ENCODE measurements around the gene CELA2A. TPM values are rescaled to one million over a fixed set of nuclear protein-coding genes. Genes with fewer than 3 reads are reported as not detected.

The CELA2A gene
- total and polyA plus RNA-seq, 9 of the 15 experiments (the other 6 are each of a cell fraction or from before 2014, with no cell fraction given) = 0.62 TPM; not detected in 8

- intact Hi-C loops (cut with micrococcal nuclease) = no loop called here
- TF ChIP-seq, protein P1, sequence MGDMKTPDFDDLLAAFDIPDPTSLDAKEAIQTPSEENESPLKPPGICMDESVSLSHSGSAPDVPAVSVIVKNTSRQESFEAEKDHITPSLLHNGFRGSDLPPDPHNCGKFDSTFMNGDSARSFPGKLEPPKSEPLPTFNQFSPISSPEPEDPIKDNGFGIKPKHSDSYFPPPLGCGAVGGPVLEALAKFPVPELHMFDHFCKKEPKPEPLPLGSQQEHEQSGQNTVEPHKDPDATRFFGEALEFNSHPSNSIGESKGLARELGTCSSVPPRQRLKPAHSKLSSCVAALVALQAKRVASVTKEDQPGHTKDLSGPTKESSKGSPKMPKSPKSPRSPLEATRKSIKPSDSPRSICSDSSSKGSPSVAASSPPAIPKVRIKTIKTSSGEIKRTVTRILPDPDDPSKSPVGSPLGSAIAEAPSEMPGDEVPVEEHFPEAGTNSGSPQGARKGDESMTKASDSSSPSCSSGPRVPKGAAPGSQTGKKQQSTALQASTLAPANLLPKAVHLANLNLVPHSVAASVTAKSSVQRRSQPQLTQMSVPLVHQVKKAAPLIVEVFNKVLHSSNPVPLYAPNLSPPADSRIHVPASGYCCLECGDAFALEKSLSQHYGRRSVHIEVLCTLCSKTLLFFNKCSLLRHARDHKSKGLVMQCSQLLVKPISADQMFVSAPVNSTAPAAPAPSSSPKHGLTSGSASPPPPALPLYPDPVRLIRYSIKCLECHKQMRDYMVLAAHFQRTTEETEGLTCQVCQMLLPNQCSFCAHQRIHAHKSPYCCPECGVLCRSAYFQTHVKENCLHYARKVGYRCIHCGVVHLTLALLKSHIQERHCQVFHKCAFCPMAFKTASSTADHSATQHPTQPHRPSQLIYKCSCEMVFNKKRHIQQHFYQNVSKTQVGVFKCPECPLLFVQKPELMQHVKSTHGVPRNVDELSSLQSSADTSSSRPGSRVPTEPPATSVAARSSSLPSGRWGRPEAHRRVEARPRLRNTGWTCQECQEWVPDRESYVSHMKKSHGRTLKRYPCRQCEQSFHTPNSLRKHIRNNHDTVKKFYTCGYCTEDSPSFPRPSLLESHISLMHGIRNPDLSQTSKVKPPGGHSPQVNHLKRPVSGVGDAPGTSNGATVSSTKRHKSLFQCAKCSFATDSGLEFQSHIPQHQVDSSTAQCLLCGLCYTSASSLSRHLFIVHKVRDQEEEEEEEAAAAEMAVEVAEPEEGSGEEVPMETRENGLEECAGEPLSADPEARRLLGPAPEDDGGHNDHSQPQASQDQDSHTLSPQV (IDR thresholded peaks at IDR 0.05) = peak; percentile 42; the same call in 1 of the 2 replicates
- peak; percentile 34; the same call in 1 of the 2 replicates for TF ChIP-seq BHLHE40 (IDR thresholded peaks at IDR 0.05; ENCODE audit: low read length)
- no peak for TF ChIP-seq FOXM1 (IDR thresholded peaks at IDR 0.05; ENCODE audit: low read depth)
- 0 out of 2 replicates have a peak, but pooled peaks have one; percentile 38 for TF ChIP-seq FOXM1 (CRISPR knock-in tag; IDR thresholded peaks at IDR 0.05; ENCODE audit: low read depth)
- no peak for TF ChIP-seq ESRRB (CRISPR knock-in tag; IDR thresholded peaks at IDR 0.05; ENCODE audit: borderline replicate concordance)
- TF ChIP-seq CTCF (IDR thresholded peaks at IDR 0.05 in 2 of 3, conservative IDR thresholded peaks at IDR 0.05 in 1 of 3; ENCODE audit: insufficient read depth in 2 of 3, low read depth in 1 of 3, low read length in 3 of 3) = peak in 1 of 3 experiments; percentile 21; a peak in 2 of 6 replicates
- peak; percentile 83 for TF ChIP-seq FOSL1 (tag; conservative IDR thresholded peaks at IDR 0.05)
- peak in 1 of 2 experiments; percentile 70; a peak in 2 of 4 replicates for TF ChIP-seq MLLT1 (IDR thresholded peaks at IDR 0.05)
- peak; percentile 25; the same call in 1 of the 2 replicates for TF ChIP-seq ZBTB7A (IDR thresholded peaks at IDR 0.05; ENCODE audit: borderline replicate concordance, control insufficient read depth, low read depth, low read length)
- peak; percentile 80 for TF ChIP-seq ATF3 (IDR thresholded peaks at IDR 0.05)
- no peak for TF ChIP-seq ATF3 (CRISPR knock-in tag; conservative IDR thresholded peaks at IDR 0.05)
Measured at GRCh38 chr1:15426492-15427279, 29.8 kb upstream of the CELA2A start.

More at GRCh38 chr1:15426492-15427279, 29.8 kb upstream of the CELA2A start:
- Histone ChIP-seq H3K4me1 (replicated peaks in 1 of 2; ENCODE audit: control insufficient read depth in 2 of 2, insufficient read depth in 2 of 2, low read length in 2 of 2) (peaks cover 23 to 62% of the 10 kb centered on the region in 2 experiments; a peak in 4 of 5 replicates), H3K9me1 (ENCODE audit: control insufficient read depth, insufficient read depth, low read length) (peaks cover 5% of the 10 kb centered on the region), H3K4me3 (no peak overlapping the region), H4K20me1 (replicated peaks; ENCODE audit: control insufficient read depth, insufficient read depth, low read length) (peaks cover 10% of the 10 kb centered on the region; the same call in 1 of the 2 replicates), H3K79me2 (ENCODE audit: control insufficient read depth, insufficient read depth, low read length) (peaks cover 10% of the 10 kb centered on the region; the same call in 1 of the 3 replicates), H3K27ac (ENCODE audit: extremely low read depth, low read depth, low read length) (no peak overlapping the region), H3K27me3 (ENCODE audit: control insufficient read depth in 2 of 2, insufficient read depth in 2 of 2, low read length in 2 of 2) (no peaks in the 10 kb centered on the region), H3K36me3 (ENCODE audit: control insufficient read depth, insufficient read depth, low read length) (peaks cover 41% of the 10 kb centered on the region; the same call in 2 of the 3 replicates), H2AFZ (ENCODE audit: low read depth, low read length) (no peak overlapping the region), H3K9me3 (replicated peaks; ENCODE audit: control insufficient read depth, insufficient read depth, low read depth, low read length) (no peaks in the 10 kb centered on the region), H3K9ac (ENCODE audit: insufficient read depth in 1 of 2, low read depth in 2 of 2, low read length in 2 of 2) (peak overlapping the region in 1 of 2 experiments; percentile 77; a peak in 2 of 4 replicates), H3K4me2 (ENCODE audit: insufficient read depth, low read length) (no peak overlapping the region)
- WGBS (ENCODE audit: insufficient coverage, low coverage, missing lambda C conversion rate) = 53% methylated on average over 19 of the region's 30 CpGs
- ATAC-seq (peak; percentile 39), DNase-seq (ENCODE audit: extremely low read depth in 1 of 4, low spot score in 3 of 4) (peak; percentile 49 to 63 (median 58)), FAIRE-seq (peak; percentile 44)
- BruUV-seq (replicated peaks) = no TSS peak
- in situ Hi-C loops (cut with MboI) = loop anchor here (5.0 to 10.0 kb wide), 2 partner anchors 99 to 302 kb away; no protein-coding TSS in a partner anchor
- POLR2A ChIA-PET = interaction anchor here (0.6 to 1.1 kb wide), 5 partner anchors 10 to 273 kb away, joined by 3 to 6 read pairs (median 3); partner anchors contain the start of gene TMEM51
- CTCF ChIA-PET (ENCODE audit: low intra/inter-chr PET ratio) = no interaction called here

All from K562 (cell line).